H1 (cell line): Measurements from ENCODE around the gene EN1. TPM values are rescaled to one million over a fixed set of nuclear protein-coding genes. Genes with fewer than 3 reads are reported as not detected.

ENCODE experiments used
- HDAC2 ChIP-seq, 2 experiments: fragments of 300-600 bp in 1 of 2; sonication (generic) in 1 of 2; IDR thresholded peaks; 2 replicates each; pipeline ENCODE4 v1.6.1; 2011 to 2012; ENCODE audit warnings: low read depth in 2 of 2, low read length in 2 of 2, mild to moderate bottlenecking in 2 of 2, moderate library complexity in 2 of 2, borderline replicate concordance in 1 of 2, inconsistent platforms in 1 of 2
- polyA plus RNA-seq, 7 experiments: library from polyadenylated mRNA; depleted of rRNA in 3 of 7; stranded (reverse) in 5 of 7; unstranded in 2 of 7; fragments of >200 nt in 5 of 7; fragments of 200-250 nt in 2 of 7; gene quantifications; 1 replicate in 5 of 7; 2 replicates in 1 of 7; 4 replicates in 1 of 7; pipeline versions ENCODE4 v1.2.1 to v1.2.3, GENCODE V29; 2011 to 2013; ENCODE audit warnings: missing spikeins in 2 of 7, mixed read lengths in 2 of 7
- total RNA-seq: library from RNA; stranded (reverse); fragmentation: NEBNext Ultra II Directional; extraction: Animal tissue kit (Norgen Biotek cat#: 25700); gene quantifications from 2 replicates; pipeline ENCODE4 v1.2.1, GENCODE V29; 2021

Gene EN1
- total and polyA plus RNA-seq, 2 of the 8 experiments (the other 6 are each of a cell fraction or from before 2014, with no cell fraction given), result not detected

- no peak for TF ChIP-seq HDAC2 (IDR thresholded peaks at IDR 0.05; ENCODE audit: borderline replicate concordance in 1 of 2, low read depth in 2 of 2, low read length in 2 of 2)
- TF ChIP-seq, all 59 proteins: peak for 0
These were observed 13.1 kb upstream of the EN1 start (continued) for GRCh38 chr2:118860506-118860905.
